ENCODE measurements around the gene KCNIP4. TPM values are rescaled to one million over a fixed set of nuclear protein-coding genes. Genes with fewer than 3 reads are reported as not detected.

Gene KCNIP4
- total RNA-seq, 1 donor from 2014 or later, result 1.7 TPM

- DNase-seq (ENCODE audit: low spot score), result no peak
Measured at GRCh38 chr4:21571100-21571499, 377.5 kb downstream of the KCNIP4 start.

DNA sequence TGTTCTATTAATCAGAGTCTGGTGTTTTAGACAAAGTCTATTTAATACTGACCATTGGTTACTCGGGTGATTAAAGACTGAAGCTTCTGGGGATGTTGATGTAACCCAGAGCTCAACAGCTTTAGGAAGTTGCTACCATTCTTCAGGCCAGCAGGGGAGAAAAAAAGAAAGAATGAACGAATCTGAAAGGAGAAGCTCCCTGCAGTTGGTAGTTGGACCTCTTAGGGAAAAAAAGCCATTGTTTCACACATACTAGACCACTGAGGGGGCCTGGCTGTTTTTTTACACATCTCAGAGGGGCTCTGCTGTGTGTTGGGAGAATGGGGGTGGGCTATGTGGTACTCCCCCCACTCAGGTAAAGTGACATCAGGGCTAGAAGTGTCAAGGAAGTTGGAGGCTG is 378.9 kb downstream of the KCNIP4 start:
- no peak for DNase-seq (ENCODE audit: low spot score)

GRCh38 chr4:21555083-21555482 is 393.5 kb downstream of the KCNIP4 start:
- no peak for DNase-seq (ENCODE audit: low spot score)

DNA sequence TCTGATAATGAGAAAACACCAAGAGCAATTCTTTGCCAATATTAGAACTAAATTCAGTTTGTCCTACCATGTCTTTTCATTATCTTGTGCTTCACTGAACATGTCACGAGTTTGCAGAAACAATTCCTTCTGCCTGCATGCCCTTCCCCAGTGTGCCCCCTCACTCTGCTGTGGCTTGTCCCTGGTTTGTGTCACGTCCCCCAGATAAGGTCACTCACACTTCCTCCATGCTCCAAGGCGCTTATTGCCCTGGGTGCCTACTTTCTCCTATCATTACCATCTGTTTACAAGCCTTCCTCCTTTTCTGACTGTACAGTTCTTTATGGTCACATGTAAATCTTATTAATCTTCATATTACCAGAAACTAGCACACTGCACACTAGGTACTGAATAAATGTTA is 394.1 kb downstream of the KCNIP4 start:
- DNase-seq (ENCODE audit: low spot score), result no peak

DNA sequence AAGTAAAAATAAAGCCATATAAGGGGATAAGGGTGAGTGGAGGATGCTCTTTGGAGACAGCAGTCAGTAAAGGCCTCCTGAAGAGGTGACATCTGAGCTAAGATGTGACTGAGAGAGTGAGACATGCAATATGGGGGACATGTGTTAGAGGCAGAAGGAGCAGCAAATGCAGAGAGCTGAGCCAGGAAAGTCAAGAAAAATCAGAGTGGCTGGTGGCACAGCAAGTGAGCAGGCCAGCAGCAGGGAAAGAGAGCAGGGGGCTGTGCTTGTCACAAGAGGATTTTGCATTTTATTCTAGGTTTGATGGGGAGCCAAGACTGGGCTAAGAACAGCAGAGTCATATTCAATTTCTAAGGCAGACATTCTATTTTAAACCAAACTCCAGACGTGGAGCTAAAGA is 394.5 kb downstream of the KCNIP4 start:
- DNase-seq (ENCODE audit: low spot score), result no peak

GRCh38 chr4:21552455-21552854 is 396.1 kb downstream of the KCNIP4 start:
- DNase-seq (ENCODE audit: low spot score), result no peak

DNA sequence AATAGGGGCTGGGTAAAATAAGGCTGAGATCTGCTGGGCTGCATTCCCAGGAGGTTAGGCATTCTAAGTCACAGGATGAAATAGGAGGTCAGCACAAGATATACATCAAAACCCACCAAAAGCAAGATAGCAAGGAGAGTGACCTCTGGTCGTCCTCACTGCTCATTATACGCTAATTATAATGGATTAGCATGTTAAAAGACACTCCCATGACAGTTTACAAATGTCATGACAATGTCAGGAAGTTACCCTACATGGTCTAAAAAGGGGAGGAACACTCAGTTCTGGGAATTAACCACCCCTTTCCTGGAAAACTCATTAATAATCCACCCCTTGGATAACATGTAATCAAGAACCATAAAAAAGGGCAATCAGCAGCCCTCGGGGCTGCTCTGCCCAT is 403.6 kb downstream of the KCNIP4 start:
- no peak for DNase-seq (ENCODE audit: low spot score)

DNA sequence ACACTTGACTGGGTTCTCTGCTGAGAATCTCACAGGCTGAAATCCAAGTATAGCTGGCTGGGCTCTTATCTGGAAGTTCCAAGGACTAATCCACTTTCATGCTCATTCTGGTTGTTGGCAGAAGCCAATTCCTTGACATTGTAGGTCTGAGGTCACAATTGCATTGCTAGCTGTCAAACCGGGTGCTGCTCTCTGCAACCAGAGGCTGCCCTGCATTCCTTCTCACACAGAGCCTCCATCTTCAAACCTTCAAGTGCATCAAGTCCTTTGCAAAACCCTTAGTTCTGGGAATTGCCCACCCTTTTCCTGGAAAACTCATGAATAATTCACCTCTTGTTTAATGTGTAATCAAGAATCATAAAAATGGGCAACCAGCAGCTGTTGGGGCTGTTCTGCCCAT is 404.2 kb downstream of the KCNIP4 start:
- no peak for DNase-seq (ENCODE audit: low spot score)

DNA sequence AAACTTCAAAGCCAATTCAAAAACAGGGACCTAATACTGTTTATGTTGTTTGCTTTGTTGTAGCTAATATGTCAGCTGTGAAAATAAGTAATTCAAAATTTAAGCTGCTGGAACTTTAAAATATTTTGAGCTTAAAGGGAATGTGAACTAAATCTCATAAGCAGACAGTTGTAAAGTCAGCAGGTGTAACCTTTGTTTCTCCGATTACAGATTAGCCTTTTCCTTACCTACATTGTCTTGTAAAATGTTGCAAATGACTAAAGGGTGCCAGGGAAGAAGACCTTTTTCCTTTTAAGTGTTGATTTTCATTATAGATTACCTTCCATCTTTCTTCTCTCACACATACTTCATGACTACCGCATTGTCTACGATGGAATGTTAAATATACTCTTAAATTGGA is 405.1 kb downstream of the KCNIP4 start:
- no peak for DNase-seq (ENCODE audit: low spot score)

- no peak for DNase-seq (ENCODE audit: low spot score)
Measured at GRCh38 chr4:21535898-21536297, 412.7 kb downstream of the KCNIP4 start.

GRCh38 chr4:21531048-21531447 is 417.5 kb downstream of the KCNIP4 start:
- no peak for DNase-seq (ENCODE audit: low spot score)

DNA sequence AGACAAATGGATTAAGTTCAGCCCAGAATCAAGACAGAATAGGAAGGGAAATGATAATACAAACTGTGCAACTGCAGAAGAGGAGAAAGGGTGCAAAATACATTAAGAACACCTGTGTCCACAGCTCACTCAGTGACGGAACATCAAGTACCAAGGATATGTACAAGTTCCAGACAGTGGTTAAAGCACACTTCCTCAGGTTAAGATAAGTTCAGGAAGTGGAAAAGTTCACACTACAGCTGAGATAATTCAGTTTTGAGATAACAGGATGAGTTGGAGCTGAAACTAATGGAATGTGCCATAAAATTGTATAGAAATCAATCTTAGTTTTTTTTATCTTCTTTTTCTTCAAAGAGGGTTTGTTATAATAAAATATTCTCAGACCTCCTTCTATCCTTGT is 419.4 kb downstream of the KCNIP4 start:
- DNase-seq (ENCODE audit: low spot score), result no peak

DNA sequence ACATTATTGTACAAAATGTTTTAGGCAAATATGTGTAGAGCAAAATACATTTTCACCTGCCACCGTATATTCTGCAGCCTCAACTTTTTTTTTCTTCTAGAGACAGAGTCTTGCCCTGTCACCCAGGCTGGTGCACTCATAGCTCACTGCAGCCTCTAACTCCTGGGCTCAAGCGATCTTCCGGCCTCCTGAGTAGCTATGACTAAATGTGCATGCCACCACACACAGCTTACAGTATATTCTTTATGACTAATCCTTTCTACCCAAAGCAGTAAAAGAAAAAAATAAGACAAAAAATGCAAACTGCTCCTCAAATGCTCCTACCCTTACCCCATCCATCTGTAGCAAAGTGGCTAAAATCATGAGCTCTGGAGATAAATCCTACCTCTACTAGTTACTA is 426.3 kb downstream of the KCNIP4 start:
- no peak for DNase-seq (ENCODE audit: low spot score)

- no peak for DNase-seq (ENCODE audit: low spot score)
Measured at GRCh38 chr4:21517126-21517859, 431.3 kb downstream of the KCNIP4 start.

GRCh38 chr4:21514022-21514694 is 434.4 kb downstream of the KCNIP4 start:
- DNase-seq (ENCODE audit: low spot score), result no peak

GRCh38 chr4:21512353-21512752 is 436.2 kb downstream of the KCNIP4 start:
- DNase-seq (ENCODE audit: low spot score), result no peak

GRCh38 chr4:21507439-21507838 is 441.1 kb downstream of the KCNIP4 start:
- DNase-seq (ENCODE audit: low spot score), result no peak

DNA sequence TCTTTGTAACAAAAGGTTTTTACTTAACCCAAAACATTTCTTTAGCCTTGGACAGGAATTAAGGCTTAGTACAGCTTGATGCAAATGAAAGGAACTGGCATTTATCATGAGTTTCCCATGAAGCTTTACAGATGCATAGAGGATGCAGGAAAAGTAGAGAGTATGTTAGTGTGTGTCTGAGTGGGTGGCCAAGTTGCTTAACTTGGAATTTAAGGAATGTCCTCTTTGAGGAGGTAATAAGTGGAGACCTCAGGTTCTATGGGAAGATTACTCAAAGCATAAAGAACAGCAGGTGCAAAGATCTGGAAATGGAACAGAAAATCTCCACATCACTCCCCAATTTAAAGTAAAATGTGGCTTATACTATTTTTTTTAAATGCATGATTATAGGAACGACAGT is 457.9 kb downstream of the KCNIP4 start:
- no peak for DNase-seq (ENCODE audit: low spot score)

DNA sequence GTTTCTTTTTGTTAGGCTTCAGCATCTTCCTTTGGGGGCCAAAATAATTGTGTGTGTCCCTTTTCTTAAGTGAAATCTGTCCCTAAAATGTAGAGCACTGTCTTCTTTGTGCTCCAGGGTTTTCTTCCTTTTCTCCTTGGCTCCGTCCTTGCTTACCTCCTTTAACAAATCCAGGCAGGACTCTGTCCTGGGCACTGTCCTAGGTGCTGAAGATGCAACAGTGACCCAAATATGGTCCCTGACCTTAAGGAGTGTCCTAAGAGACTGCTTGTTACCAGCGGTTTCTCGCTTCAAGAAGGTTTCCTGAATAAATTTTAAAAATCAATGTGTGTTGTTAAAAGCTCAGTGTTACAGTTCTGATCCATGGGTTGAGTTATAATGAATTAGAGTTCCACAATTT is 471.8 kb downstream of the KCNIP4 start:
- DNase-seq (ENCODE audit: low spot score), result no peak

GRCh38 chr4:21474195-21474594 is 474.4 kb downstream of the KCNIP4 start:
- no peak for DNase-seq (ENCODE audit: low spot score)

GRCh38 chr4:21470535-21470934 is 478.0 kb downstream of the KCNIP4 start:
- DNase-seq (ENCODE audit: low spot score), result no peak

- DNase-seq (ENCODE audit: low spot score), result no peak
Measured at GRCh38 chr4:21469438-21470300, 478.9 kb downstream of the KCNIP4 start.

DNA sequence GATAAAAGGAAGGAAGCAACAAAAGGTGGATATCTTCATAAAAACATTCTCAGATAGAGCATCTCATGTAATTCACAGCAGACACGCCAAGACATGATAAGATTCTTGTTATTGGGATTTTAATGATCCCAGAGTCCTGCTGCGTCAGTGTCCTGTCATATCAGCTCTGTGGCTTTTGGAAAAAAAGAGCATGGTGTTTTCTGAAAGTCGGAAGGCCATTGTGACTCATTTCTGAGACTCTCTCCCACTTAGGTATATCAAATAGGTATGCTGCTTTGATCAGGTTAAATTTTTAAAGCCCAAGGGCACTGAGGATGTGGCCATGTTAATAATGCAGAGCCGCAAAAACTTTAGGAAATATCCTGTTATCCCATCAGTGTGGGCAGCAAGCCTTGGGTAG is 481.0 kb downstream of the KCNIP4 start:
- DNase-seq (ENCODE audit: low spot score), result no peak
